Vagina (tissue), 2 donors: ENCODE results near the gene CTNNA3. TPM values are rescaled to one million over a fixed set of nuclear protein-coding genes. Genes with fewer than 3 reads are reported as not detected.
"Not testable (repeated sequence)": the region's sequence is repeated elsewhere in the genome, so short reads cannot be mapped to it uniquely, and the experiment has no call there.

Experiments used
- DNase-seq, 2 donors: peaks; one replicate each; pipeline ENCODE4 v3.0.0-alpha.2; 2017; ENCODE audit errors: extremely low spot score in 2 of 2
- H3K27ac ChIP-seq: fragments of 200-600 bp; sonication (generic); one replicate; pipeline ENCODE4 v1.5.1; 2019
- H3K27me3 ChIP-seq: fragments of 200-600 bp; sonication (generic); one replicate; pipeline ENCODE4 v1.5.1; 2019
- H3K36me3 ChIP-seq, 2 donors: fragments of 200-600 bp; sonication (generic); one replicate each; pipeline ENCODE4 v1.5.1; 2017 to 2019
- H3K4me1 ChIP-seq: fragments of 200-600 bp; sonication (generic); one replicate; pipeline ENCODE4 v1.5.1; 2019
- H3K4me3 ChIP-seq, 2 donors: fragments of 200-600 bp; sonication (generic); 1 replicate in 1 of 2; 2 replicates in 1 of 2; pipeline ENCODE4 v1.5.1; 2016 to 2019
- H3K9me3 ChIP-seq: fragments of 200-600 bp; sonication (generic); one replicate; pipeline ENCODE4 v1.5.1; 2019
- CTCF ChIP-seq, 3 experiments: fragments of 450-650 bp in 2 of 3; fragments of 200-600 bp in 1 of 3; sonication (generic) in 1 of 3; IDR thresholded peaks; one replicate each; pipeline ENCODE4 v1.5.1; 2017 to 2019; ENCODE audit warnings: antibody characterized with exemption in 3 of 3, mild to moderate bottlenecking in 2 of 3, moderate library complexity in 2 of 3
- POLR2A ChIP-seq, 2 donors: fragments of 450-650 bp; IDR thresholded peaks; one replicate each; pipeline ENCODE4 v1.6.1; 2017; ENCODE audit warnings: antibody characterized with exemption in 2 of 2, mild to moderate bottlenecking in 2 of 2, moderate library complexity in 2 of 2
- POLR2AphosphoS5 ChIP-seq, 2 donors: sonication (generic); formaldehyde crosslinking; IDR thresholded peaks; one replicate each; pipeline ENCODE4 v1.9.0; 2017; ENCODE audit warnings: antibody characterized with exemption in 2 of 2, mild to moderate bottlenecking in 2 of 2, low read depth in 1 of 2; ENCODE audit not compliant: insufficient read depth in 1 of 2
- intact Hi-C: fragments of 100-400 bp; cut with DNase I; formaldehyde crosslinking; loops from one replicate; pipeline ENCODE4 v1.15.1; 2023
- total RNA-seq: library from RNA; depleted of rRNA; stranded (reverse); fragments of >200 nt; gene quantifications from one replicate; pipeline ENCODE4 v1.2.3, GENCODE V29; 2016

Gene CTNNA3
- total RNA-seq, 1 donor from 2014 or later, result 0.98 TPM

- DNase-seq, result no peak
- Histone ChIP-seq H3K9me3 (no peaks in the 10 kb centered on the region), H3K4me1 (no peaks in the 10 kb centered on the region), H3K4me3 (no peak overlapping the region), H3K27me3 (no peaks in the 10 kb centered on the region), H3K36me3 (no peaks in the 10 kb centered on the region), H3K27ac (no peak overlapping the region)
- no peak for TF ChIP-seq CTCF (IDR thresholded peaks at IDR 0.05)
- no peak for TF ChIP-seq POLR2AphosphoS5 (IDR thresholded peaks at IDR 0.05; ENCODE audit: insufficient read depth in 1 of 2, low read depth in 1 of 2)
- no peak for TF ChIP-seq POLR2A (IDR thresholded peaks at IDR 0.05)
- intact Hi-C loops, result no loop called here
Measured at GRCh38 chr10:66350622-66351399, 1345.2 kb downstream of the CTNNA3 start.

- intact Hi-C loops, result no loop called here
- H3K27me3 ChIP-seq, result no peaks in the 10 kb centered on the region
- H3K4me1 ChIP-seq, result no peaks in the 10 kb centered on the region
- H3K9me3 ChIP-seq, result no peaks in the 10 kb centered on the region
- no peak overlapping the region for H3K27ac ChIP-seq
- DNase-seq, result no peak
- no peak for TF ChIP-seq POLR2AphosphoS5 (IDR thresholded peaks at IDR 0.05; ENCODE audit: insufficient read depth in 1 of 2, low read depth in 1 of 2)
- no peak for TF ChIP-seq POLR2A (IDR thresholded peaks at IDR 0.05)
- TF ChIP-seq CTCF (IDR thresholded peaks at IDR 0.05), result no peak
- no peak overlapping the region for H3K4me3 ChIP-seq
- no peaks in the 10 kb centered on the region for H3K36me3 ChIP-seq
Measured at GRCh38 chr10:66349726-66350125, 1346.3 kb downstream of the CTNNA3 start.

- Histone ChIP-seq H3K27ac (no peak overlapping the region), H3K4me3 (no peak overlapping the region), H3K4me1 (no peaks in the 10 kb centered on the region), H3K9me3 (no peaks in the 10 kb centered on the region), H3K27me3 (no peaks in the 10 kb centered on the region), H3K36me3 (no peaks in the 10 kb centered on the region)
- no peak for DNase-seq
- intact Hi-C loops, result no loop called here
- TF ChIP-seq POLR2AphosphoS5 (IDR thresholded peaks at IDR 0.05; ENCODE audit: insufficient read depth in 1 of 2, low read depth in 1 of 2) (no peak), CTCF (IDR thresholded peaks at IDR 0.05) (no peak), POLR2A (IDR thresholded peaks at IDR 0.05) (no peak)
Measured at GRCh38 chr10:66349076-66349475, 1346.9 kb downstream of the CTNNA3 start.

- Histone ChIP-seq H3K9me3 (no peaks in the 10 kb centered on the region), H3K36me3 (no peaks in the 10 kb centered on the region), H3K4me1 (no peaks in the 10 kb centered on the region), H3K27me3 (no peaks in the 10 kb centered on the region), H3K27ac (no peak overlapping the region), H3K4me3 (no peak overlapping the region)
- DNase-seq, result no peak
- TF ChIP-seq POLR2A (IDR thresholded peaks at IDR 0.05) (no peak), POLR2AphosphoS5 (IDR thresholded peaks at IDR 0.05; ENCODE audit: insufficient read depth in 1 of 2, low read depth in 1 of 2) (no peak), CTCF (IDR thresholded peaks at IDR 0.05) (no peak)
- intact Hi-C loops, result no loop called here
Measured at GRCh38 chr10:66337211-66337610, 1358.8 kb downstream of the CTNNA3 start.

GRCh38 chr10:66336791-66337190, 1359.2 kb downstream of the CTNNA3 start:
- no peak overlapping the region for H3K4me3 ChIP-seq
- TF ChIP-seq POLR2A (IDR thresholded peaks at IDR 0.05), result no peak
- no peak for TF ChIP-seq CTCF (IDR thresholded peaks at IDR 0.05)
- no peak overlapping the region for H3K27ac ChIP-seq
- no peaks in the 10 kb centered on the region for H3K36me3 ChIP-seq
- no peak for DNase-seq
- no peaks in the 10 kb centered on the region for H3K27me3 ChIP-seq
- H3K4me1 ChIP-seq, result no peaks in the 10 kb centered on the region
- no peaks in the 10 kb centered on the region for H3K9me3 ChIP-seq
- intact Hi-C loops, result no loop called here

- H3K27me3 ChIP-seq, intact Hi-C loops, DNase-seq, H3K4me1 ChIP-seq, H3K4me3 ChIP-seq, H3K27ac ChIP-seq, H3K36me3 ChIP-seq, H3K9me3 ChIP-seq: not testable (repeated sequence)
Measured at GRCh38 chr10:66335753-66336152, 1360.2 kb downstream of the CTNNA3 start.
